HG03521 (cell line): ENCODE results near the gene FMN2.

ENCODE experiments used
- ATAC-seq: cut with Tn5 transposase; IDR thresholded peaks from one replicate; pipeline ENCODE4 v1.9.1; 2021; ENCODE audit warnings: mild to moderate bottlenecking, moderate library complexity; ENCODE audit not compliant: unreplicated experiment

FMN2 gene

DNA sequence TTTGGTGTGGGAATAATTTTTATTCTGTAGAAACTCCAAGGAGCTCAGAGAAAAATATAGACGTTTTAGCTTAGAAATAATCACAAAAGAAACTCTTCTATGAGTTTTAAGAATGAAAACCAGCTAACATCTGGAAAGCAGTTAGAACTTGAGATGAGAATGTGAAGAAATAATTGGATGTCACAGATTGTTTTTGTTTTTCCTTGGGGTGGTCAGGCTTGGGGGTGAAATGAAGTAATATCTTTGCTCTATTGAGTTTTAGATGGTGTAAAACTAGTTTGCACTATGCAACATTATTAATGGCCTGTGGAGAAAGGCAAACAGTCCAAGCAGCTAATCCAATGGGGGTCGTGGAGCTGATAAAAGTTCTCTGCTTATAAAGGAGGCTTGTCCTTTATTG lies 101.2 kb downstream of the FMN2 start:
- ATAC-seq, result no peak

DNA sequence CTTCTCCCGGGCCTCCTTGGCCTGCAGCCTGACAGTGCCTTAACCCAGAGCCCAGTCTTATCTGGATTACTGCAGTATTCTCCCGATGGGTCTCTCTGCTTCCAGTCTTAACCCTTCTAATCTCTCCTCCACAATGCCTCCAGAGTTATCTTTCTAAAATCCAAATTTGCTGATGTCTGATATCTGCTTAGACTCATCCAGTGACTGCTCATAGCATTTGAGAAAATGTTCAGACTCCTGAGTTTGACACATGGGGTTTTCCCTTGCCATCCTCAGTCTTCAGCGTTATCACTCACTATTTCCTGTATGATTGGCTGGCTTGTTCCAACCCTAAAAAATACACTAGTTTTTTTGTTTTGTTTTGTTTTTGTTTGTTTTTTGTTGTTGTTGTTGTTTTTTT lies 102.0 kb downstream of the FMN2 start:
- ATAC-seq, result no peak

- no peak for ATAC-seq
Observed at GRCh38 chr1:240194120-240194519, 102.4 kb downstream of the FMN2 start.

DNA sequence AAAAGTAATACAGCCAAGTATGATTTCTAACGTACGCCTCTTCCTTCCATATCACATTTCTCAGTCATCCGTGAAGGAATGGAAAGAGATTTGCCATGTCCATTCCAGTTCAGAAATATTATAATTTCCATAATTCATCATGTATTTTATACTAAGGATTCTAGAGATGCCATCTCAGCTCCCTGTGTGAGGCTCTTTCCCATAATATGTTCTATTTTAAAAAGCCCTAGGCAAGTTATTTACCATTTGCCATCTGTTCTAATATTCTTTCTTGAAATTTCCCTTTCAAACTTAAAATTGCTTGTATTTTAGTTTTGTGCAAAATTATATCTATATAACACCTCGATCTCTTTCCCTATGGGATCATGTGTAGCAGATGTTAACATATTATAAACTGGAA lies 106.7 kb downstream of the FMN2 start:
- no peak for ATAC-seq

- no peak for ATAC-seq
Observed at GRCh38 chr1:240199758-240200645, 108.3 kb downstream of the FMN2 start.

DNA sequence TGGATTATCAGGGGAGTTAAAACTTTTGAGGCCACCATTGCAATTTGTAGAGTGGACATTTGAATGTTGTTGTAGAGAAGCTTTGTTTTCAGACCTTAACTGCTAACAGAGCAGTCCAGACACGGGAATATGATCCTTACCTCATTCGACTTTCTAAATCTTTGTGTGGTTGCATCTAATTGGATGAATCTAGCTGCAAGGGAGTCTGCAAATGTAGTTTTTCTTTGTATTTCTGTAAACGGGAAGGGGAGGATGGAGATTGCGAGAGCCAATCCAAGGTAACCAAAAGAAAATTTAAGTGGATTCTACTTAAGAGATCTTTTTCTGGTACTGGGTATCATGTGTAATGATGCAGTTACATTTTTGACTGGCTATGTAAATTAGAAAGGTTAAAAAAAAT lies 110.2 kb downstream of the FMN2 start:
- no peak for ATAC-seq

DNA sequence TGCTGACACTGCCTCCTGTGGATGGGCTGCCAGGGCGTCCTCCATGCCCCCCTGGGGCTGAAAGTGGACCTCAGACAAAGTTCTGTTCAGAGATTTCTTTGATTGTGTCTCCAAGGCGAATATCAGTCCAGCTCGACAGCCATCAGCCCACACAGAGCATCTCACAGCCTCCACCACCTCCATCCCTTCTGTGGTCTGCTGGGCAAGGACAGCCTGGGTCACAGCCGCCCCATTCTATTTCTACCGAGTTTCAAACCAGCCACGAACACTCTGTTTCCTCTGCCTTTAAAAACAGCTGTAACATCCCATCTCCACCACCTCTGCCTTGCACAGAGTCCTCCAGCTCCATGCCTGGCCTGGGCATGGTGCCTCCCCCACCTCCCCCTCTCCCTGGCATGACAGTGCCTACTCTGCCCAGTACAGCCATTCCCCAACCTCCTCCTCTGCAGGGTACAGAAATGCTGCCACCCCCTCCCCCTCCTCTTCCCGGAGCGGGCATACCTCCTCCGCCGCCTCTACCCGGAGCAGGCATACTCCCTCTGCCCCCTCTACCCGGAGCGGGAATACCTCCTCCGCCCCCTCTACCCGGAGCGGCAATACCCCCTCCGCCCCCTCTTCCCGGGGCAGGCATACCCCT lies 115.5 kb downstream of the FMN2 start:
- no peak for ATAC-seq

DNA sequence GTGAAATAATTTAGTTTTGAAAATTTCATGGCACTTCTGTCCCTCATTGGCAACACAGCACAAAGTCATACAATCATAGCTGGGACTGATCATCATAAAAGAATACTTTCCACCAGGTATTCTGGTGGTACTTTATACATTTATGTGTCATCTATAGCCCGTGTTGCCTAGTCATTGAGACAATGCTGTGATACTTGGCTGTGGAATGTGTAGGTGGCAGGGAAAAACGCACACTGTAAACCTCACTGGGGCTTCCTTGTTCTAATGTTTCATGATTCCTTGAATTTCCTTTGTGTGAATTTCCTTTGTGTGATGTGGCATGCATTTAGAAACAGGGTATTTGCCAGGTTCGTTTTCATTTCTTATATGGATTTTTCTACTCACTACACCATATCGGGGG lies 118.3 kb downstream of the FMN2 start:
- no peak for ATAC-seq

DNA sequence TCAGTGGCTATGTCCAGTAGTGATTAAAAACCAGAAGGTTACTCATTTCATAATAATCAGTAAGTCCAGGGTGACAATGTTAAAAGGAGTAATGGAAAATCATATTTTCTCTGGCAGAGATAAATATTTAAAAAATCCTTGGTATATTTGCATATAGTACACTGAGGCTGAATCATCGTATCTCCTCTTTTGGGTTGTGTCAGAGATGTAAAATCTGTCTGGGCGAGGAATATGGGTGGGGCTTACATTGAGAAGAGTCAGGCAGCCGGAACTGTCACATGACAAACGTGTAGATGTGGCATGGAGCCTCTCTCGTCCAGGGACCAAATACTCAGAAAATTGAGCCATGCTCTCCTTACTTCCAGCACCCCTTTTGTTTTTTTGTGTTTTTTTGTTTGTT lies 120.9 kb downstream of the FMN2 start:
- ATAC-seq, result no peak

GRCh38 chr1:240217403-240217802 lies 125.7 kb downstream of the FMN2 start:
- ATAC-seq, result no peak

- ATAC-seq, result no peak
Observed at GRCh38 chr1:240219104-240219503, 127.4 kb downstream of the FMN2 start.

- ATAC-seq, result no peak
Observed at GRCh38 chr1:240226102-240226501, 134.4 kb downstream of the FMN2 start.

- ATAC-seq, result no peak
Observed at GRCh38 chr1:240230816-240231215, 139.1 kb downstream of the FMN2 start.

DNA sequence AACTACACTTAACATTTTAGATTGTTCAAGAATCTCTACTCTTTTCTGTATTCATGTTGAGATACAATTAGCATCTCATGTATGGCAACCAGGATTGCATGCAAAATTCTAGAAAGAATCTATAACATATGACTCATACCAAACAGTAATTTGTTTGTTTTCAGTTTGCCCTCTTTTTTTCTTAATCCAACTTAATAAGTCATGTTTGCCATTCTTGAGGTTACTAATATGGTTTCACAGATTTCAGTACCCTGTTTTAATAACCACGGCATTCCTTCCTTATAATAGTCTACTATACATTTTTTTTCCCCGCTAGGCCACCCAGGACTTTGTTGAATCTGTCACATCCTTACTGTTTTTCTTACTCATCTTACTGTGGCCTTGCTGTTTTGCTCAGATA lies 140.8 kb downstream of the FMN2 start:
- ATAC-seq, result no peak

- no peak for ATAC-seq
Observed at GRCh38 chr1:240234485-240235210, 143.0 kb downstream of the FMN2 start.

DNA sequence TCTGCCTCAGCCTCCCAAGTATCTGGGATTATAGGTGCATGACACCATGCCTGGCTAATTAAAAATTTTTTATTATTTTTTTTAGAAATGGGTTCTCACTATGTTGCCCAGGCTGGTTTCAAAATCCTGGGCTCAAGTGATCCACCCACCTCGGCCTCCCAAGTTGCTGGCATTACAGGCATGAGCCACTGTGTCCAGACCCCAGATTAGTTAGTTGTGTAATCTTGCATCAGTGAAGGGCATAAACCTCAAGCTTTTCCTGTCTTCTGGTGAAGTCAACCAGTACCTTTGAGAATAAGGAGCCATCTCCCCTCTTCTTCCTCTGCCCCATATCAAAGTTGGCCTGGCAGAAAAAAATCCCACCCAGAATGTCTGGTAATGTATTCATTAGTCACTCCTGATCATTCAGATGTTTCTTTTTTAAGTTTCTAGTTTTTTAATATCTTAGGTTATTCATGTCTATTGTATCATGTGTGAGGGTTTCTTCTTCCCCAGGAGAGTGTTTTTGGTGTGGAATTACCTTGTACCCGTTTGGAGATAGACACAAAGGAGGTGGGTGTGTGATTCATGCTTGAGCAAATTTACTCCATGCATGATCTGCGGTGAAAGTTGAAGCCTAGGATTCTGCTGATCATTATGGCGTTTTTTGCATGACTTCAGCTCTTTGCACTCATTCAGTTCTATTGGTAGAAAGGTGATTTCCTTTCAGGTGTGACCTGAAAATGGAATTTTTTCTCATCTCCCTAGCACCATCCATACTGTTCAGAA lies 144.0 kb downstream of the FMN2 start:
- ATAC-seq, result no peak

DNA sequence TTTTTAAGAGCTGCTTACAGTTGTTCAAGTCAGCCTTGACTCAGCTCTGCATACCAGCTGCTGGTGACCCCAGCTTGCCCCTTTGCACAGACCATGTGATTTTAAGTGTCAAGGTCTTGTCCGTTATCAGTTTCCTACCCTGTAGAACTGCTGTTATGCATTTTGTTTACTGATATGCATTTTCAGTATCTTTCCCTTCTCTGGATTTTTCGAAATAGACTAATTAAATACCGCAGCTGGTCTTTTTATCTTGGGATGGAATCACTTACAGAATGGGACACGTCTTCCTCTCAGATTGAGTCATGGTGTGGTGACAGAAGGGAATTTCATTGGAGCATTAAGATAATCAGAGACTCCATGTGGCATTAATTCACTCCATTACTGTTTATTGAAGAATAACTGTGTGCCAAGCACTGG lies 145.6 kb downstream of the FMN2 start:
- ATAC-seq, result no peak

GRCh38 chr1:240239309-240239708 lies 147.6 kb downstream of the FMN2 start:
- ATAC-seq, result no peak

- ATAC-seq, result no peak
Observed at GRCh38 chr1:240241278-240241677, 149.6 kb downstream of the FMN2 start.

DNA sequence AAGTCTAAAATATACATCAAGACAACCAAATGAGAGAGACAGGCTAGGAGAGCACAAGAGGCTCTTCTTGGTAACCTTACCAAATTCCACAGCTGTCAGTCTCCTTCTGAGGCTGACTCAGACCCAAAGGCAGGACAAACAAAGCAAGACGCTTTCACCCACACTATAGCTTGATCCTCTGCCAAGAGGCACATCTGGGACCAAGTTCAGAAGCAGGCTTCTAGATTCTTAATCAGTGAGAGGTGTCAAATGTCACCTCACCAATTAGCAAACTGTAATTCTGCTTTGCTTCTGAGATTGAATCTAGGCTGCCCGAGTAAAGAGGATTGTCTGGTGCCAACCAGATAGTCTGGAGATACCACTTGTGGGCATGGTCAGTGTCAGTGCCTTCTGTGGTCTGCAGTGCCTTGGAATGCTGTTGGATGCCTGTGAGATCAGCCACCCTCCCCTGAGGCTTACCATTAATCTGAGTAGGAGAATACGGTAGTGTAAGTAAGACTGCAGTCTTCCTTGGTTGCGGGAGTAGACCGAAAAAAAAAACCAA lies 151.0 kb downstream of the FMN2 start:
- ATAC-seq, result no peak
